ENCODE results near the gene CLDN3. TPM values are rescaled to one million over a fixed set of nuclear protein-coding genes. Genes with fewer than 3 reads are reported as not detected.

CLDN3 gene
- total RNA-seq, 1 donor from 2014 or later, result not detected

DNA sequence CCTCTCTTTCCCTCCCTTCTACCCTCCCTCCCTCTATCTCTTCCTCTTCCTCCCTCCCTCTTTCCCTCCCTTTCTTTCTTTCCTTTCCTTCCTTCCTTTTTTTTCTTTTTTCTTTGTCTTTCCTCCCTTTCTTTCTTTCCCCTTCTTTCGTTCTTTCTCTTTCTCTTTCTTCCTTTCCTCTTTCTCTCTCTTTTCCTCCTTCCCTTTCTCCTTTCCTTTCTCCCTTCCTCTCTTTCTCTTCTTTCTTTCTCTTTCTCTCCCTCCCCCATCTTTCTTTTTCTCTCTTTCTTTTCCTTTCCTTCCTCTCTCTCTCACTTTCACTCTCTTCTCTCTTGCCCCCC, 7.4 kb downstream of the CLDN3 start:
- no peak for DNase-seq (ENCODE audit: low spot score in 2 of 2)
- H3K4me3 ChIP-seq, result no peak overlapping the region
- no peak overlapping the region for H3K27ac ChIP-seq
- intact Hi-C loops (cut with DNase I), result no loop called here
- no peaks in the 10 kb centered on the region for H3K4me1 ChIP-seq
- H3K9me3 ChIP-seq, result no peaks in the 10 kb centered on the region
- no peaks in the 10 kb centered on the region for H3K27me3 ChIP-seq
- no peaks in the 10 kb centered on the region for H3K36me3 ChIP-seq
- TF ChIP-seq, protein P1, sequence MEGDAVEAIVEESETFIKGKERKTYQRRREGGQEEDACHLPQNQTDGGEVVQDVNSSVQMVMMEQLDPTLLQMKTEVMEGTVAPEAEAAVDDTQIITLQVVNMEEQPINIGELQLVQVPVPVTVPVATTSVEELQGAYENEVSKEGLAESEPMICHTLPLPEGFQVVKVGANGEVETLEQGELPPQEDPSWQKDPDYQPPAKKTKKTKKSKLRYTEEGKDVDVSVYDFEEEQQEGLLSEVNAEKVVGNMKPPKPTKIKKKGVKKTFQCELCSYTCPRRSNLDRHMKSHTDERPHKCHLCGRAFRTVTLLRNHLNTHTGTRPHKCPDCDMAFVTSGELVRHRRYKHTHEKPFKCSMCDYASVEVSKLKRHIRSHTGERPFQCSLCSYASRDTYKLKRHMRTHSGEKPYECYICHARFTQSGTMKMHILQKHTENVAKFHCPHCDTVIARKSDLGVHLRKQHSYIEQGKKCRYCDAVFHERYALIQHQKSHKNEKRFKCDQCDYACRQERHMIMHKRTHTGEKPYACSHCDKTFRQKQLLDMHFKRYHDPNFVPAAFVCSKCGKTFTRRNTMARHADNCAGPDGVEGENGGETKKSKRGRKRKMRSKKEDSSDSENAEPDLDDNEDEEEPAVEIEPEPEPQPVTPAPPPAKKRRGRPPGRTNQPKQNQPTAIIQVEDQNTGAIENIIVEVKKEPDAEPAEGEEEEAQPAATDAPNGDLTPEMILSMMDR (IDR thresholded peaks at IDR 0.05), result no peak

DNA sequence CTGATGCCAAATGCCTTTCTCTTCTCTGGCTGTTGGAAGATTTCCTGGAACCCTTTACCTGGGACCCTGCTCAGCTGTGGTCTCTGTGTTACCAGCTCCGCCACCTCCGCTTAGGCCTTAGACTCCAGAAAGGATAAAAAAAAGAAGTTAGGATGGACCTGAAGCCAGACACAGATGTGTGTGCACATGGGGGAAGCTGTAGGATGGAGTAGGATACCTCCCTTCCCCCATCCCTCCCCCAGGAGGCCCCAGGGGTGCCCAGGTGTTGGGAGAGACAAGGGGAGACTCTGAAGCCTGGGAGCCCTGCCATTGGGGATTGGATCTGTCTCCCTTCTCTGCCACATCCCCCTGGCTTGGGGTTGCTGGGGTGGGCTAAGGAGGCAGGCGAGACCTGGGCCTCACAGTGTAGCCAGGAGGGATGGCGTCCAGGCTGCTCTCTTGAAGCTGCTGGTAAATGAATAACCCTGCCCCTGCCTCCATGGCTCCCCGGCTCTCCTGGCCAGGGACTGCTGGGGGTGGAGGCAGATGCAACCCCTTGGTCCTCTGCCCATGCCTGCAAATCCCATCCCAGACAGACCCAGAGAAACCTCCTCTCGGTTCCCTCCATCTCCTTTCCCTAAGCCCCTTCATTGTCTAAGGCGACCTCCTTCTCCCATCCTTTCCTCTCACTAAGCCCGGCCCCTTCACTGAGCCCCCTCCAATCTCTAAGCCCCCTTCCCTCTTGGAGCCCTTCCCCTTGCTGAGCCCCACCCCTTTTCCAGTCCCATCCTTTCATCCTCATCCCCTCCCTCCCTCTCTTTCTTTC, 8.0 kb downstream of the CLDN3 start:
- Histone ChIP-seq H3K4me3 (no peak overlapping the region), H3K27ac (no peak overlapping the region), H3K4me1 (no peaks in the 10 kb centered on the region), H3K27me3 (no peaks in the 10 kb centered on the region), H3K36me3 (no peaks in the 10 kb centered on the region), H3K9me3 (no peaks in the 10 kb centered on the region)
- DNase-seq (ENCODE audit: low spot score in 2 of 2), result no peak
- intact Hi-C loops (cut with DNase I), result no loop called here
- TF ChIP-seq, protein P1 (IDR thresholded peaks at IDR 0.05), result no peak

DNA sequence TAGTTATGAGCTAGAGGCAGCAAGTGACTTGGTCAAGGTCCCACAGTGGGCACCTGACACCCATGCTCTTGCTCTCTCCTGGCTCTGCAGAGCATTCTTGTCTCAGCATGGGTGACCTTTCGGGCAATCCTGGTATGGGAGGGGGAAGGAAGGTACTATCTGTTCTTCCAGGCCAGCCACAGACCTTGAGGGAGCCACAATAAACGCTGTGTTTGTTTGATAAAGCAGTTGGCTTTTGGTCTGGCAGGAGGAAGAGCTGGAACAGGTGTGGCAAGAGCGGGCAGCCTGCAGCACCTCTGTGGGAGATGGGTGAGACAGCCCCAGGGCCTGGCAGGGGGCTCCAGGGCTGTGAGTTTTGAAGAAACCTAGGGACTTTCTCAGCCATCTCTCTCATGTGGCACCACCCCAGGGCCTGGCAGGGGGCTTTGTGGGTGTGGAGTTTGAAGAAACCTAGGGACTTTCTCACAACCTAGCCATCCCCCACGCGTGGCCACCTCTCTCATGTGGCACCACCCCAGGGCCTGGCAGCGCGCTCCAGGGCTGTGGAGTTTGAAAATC, 11.4 kb downstream of the CLDN3 start:
- Histone ChIP-seq H3K9me3 (no peaks in the 10 kb centered on the region), H3K4me3 (no peak overlapping the region), H3K4me1 (no peaks in the 10 kb centered on the region), H3K27me3 (no peaks in the 10 kb centered on the region), H3K27ac (no peak overlapping the region), H3K36me3 (no peaks in the 10 kb centered on the region)
- DNase-seq (ENCODE audit: low spot score in 2 of 2), result no peak
- TF ChIP-seq, protein P1 (IDR thresholded peaks at IDR 0.05), result no peak
- intact Hi-C loops (cut with DNase I), result no loop called here

DNA sequence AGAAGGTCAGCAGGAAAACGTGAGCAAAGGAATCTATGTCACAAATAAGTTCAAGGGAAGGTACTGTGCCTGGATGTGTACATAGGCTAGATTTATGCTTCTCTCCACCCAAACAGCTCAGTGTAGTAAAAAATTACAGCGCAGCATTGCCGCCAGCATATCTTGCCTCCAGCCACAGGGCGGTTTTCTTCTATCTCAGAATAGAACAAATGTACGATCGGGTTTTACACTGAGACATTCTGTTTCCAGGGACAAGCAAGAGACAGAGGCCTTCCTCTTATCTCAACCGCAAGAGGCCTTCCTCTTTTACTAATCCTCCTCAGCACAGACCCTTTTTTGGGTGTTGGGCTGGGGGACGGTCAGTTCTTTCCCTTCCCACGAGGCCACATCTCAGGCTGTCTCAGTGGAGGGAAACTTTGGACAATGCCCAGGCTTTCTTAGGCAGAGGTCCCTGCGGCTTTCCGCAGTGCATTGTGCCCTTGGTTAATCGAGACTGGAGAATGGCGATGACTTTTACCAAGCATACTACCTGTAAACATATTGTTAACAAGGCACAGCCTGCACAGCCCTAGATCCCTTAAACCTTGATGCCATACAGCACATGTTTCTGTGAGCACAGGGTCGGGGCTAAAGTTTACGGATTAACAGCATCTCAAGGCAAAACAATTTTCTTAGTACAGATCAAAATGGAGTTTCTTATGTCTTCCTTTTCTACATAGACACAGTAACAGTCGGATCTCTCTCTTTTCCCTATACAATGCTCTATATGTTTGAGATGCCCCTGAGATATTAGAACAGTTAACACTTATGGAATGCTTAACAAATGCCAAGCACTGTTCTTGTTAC, 19.9 kb downstream of the CLDN3 start:
- intact Hi-C loops (cut with DNase I), result no loop called here
- TF ChIP-seq, protein P1 (IDR thresholded peaks at IDR 0.05), result no peak
- DNase-seq (ENCODE audit: low spot score in 2 of 2), result no peak
- Histone ChIP-seq H3K36me3 (no peaks in the 10 kb centered on the region), H3K4me1 (no peaks in the 10 kb centered on the region), H3K27ac (no peak overlapping the region), H3K4me3 (no peak overlapping the region), H3K27me3 (no peaks in the 10 kb centered on the region), H3K9me3 (no peaks in the 10 kb centered on the region)

DNA sequence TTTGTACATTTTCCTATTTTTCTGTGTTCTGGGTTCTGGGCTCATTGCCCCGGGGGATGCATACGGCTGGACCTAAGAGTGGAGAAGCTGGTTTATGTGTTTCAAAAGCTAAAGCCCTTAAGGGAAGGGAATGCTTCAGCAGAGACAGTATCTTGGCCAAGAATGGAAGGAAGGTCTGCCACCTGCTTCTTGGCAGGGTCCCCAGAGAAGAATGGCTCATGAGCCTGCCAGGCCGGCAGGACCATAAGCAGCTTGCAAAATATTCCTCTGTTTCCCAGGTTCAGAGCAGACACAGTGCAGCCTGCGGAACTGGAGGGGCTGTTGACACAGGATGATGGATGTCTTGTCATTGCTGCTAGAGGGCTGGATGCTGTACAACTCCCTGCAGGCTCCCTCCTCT, 23.7 kb downstream of the CLDN3 start:
- H3K4me3 ChIP-seq, result no peak overlapping the region
- no peaks in the 10 kb centered on the region for H3K27me3 ChIP-seq
- no peaks in the 10 kb centered on the region for H3K9me3 ChIP-seq
- no peaks in the 10 kb centered on the region for H3K4me1 ChIP-seq
- TF ChIP-seq, protein P1 (IDR thresholded peaks at IDR 0.05), result no peak
- H3K27ac ChIP-seq, result peak overlapping the region in 1 of 2 donors; percentile 40
- intact Hi-C loops (cut with DNase I), result no loop called here
- no peaks in the 10 kb centered on the region for H3K36me3 ChIP-seq
- DNase-seq (ENCODE audit: low spot score in 2 of 2), result no peak

All from ascending aorta (tissue), 2 donors.